DOHH2 (cell line): Measurements from ENCODE around the gene TAPBPL.

ENCODE experiments used
- H3F3A ChIP-seq: fragments of 200-600 bp; sonication (generic), shearing (Covaris generic); 2 replicates; pipeline ENCODE4 v1.6.0; 2016; ENCODE audit warnings: antibody characterized with exemption, mild to moderate bottlenecking; ENCODE audit not compliant: control insufficient read depth, insufficient read depth
- H3K27ac ChIP-seq: fragments of 200-600 bp; sonication (generic); 2 replicates; pipeline ENCODE4 v1.5.1; 2014; ENCODE audit warnings: low read depth, mild to moderate bottlenecking, low read length, moderate library complexity
- H3K27me3 ChIP-seq: fragments of 200-600 bp; sonication (generic); 2 replicates; pipeline ENCODE4 v1.6.1; 2014; ENCODE audit warnings: mild to moderate bottlenecking, low read length, mixed read lengths; ENCODE audit not compliant: control insufficient read depth
- H3K36me3 ChIP-seq: fragments of 200-600 bp; sonication (generic); 2 replicates; pipeline ENCODE4 v1.6.1; 2014; ENCODE audit warnings: mild to moderate bottlenecking, low read length, moderate library complexity, mixed read lengths; ENCODE audit not compliant: control insufficient read depth
- H3K4me1 ChIP-seq: fragments of 200-600 bp; sonication (generic); 2 replicates; pipeline ENCODE4 v1.6.1; 2014; ENCODE audit warnings: mild to moderate bottlenecking, low read length, mixed read lengths; ENCODE audit not compliant: control insufficient read depth
- H3K4me2 ChIP-seq: fragments of 200-600 bp; sonication (generic); 2 replicates; pipeline ENCODE4 v1.6.0; 2014; ENCODE audit warnings: mild to moderate bottlenecking, low read length, moderate library complexity
- H3K4me3 ChIP-seq: fragments of 200-600 bp; sonication (generic); 2 replicates; pipeline ENCODE4 v1.5.1; 2014; ENCODE audit warnings: mild to moderate bottlenecking, low read length, mixed read lengths
- H3K79me2 ChIP-seq: fragments of 200-600 bp; sonication (generic); 2 replicates; pipeline ENCODE4 v1.6.1; 2014; ENCODE audit warnings: mild to moderate bottlenecking, low read length, mixed read lengths; ENCODE audit not compliant: control insufficient read depth
- H3K9me2 ChIP-seq: fragments of 200-600 bp; sonication (generic); replicated peaks from 2 replicates; pipeline ENCODE4 v1.6.1; 2014; ENCODE audit warnings: mild to moderate bottlenecking, low read length, mixed read lengths; ENCODE audit not compliant: control insufficient read depth
- H3K9me3 ChIP-seq: fragments of 200-600 bp; sonication (generic); 2 replicates; pipeline ENCODE4 v1.6.1; 2014; ENCODE audit warnings: antibody characterized with exemption, low read length, mixed read lengths; ENCODE audit not compliant: control insufficient read depth, insufficient read depth
- H4K20me1 ChIP-seq: fragments of 200-600 bp; sonication (generic); 2 replicates; pipeline ENCODE4 v1.6.0; 2014; ENCODE audit warnings: low read depth, mild to moderate bottlenecking, antibody characterized with exemption, low read length, moderate library complexity; ENCODE audit not compliant: control insufficient read depth, insufficient read depth
- CTCF ChIP-seq: fragments of 200-600 bp; sonication (generic); IDR thresholded peaks from one replicate; pipeline ENCODE4 v1.5.1; 2014; ENCODE audit warnings: antibody characterized with exemption, mild to moderate bottlenecking, low read depth, low read length; ENCODE audit not compliant: poor library complexity, severe bottlenecking
- EZH2phosphoT487 ChIP-seq: fragments of 200-600 bp; sonication (generic); IDR thresholded peaks from 2 replicates; pipeline ENCODE4 v1.6.1; 2017; ENCODE audit warnings: borderline replicate concordance, mild to moderate bottlenecking, antibody characterized with exemption, low read length, moderate library complexity, mixed read lengths

TAPBPL gene

GRCh38 chr12:6420364-6420763, 31.5 kb upstream of the TAPBPL start:
- no peaks in the 10 kb centered on the region for H3K9me2 ChIP-seq
- no peak for TF ChIP-seq CTCF
- H3K4me1 ChIP-seq: peaks cover 35% of the 10 kb centered on the region
- H3K4me3 ChIP-seq: no peak overlapping the region
- no peaks in the 10 kb centered on the region for H3K36me3 ChIP-seq
- no peak overlapping the region for H3K4me2 ChIP-seq
- peaks cover 3% of the 10 kb centered on the region for H3K27me3 ChIP-seq
- no peaks in the 10 kb centered on the region for H3K79me2 ChIP-seq
- no peaks in the 10 kb centered on the region for H3K9me3 ChIP-seq
- peaks cover 12% of the 10 kb centered on the region for H3F3A ChIP-seq
- H4K20me1 ChIP-seq: no peaks in the 10 kb centered on the region
- no peak overlapping the region for H3K27ac ChIP-seq

- no peaks in the 10 kb centered on the region for H4K20me1 ChIP-seq
- H3K79me2 ChIP-seq: no peaks in the 10 kb centered on the region
- H3K9me3 ChIP-seq: no peaks in the 10 kb centered on the region
- H3K9me2 ChIP-seq: no peaks in the 10 kb centered on the region
- peaks cover 3% of the 10 kb centered on the region; the same call in 1 of the 2 replicates for H3K27me3 ChIP-seq
- TF ChIP-seq CTCF: peak; percentile 87
- TF ChIP-seq EZH2phosphoT487: no peak
- peak overlapping the region; percentile 98 for H3K27ac ChIP-seq
- H3F3A ChIP-seq: peaks cover 42% of the 10 kb centered on the region
- H3K4me1 ChIP-seq: peaks cover 55% of the 10 kb centered on the region
- H3K36me3 ChIP-seq: no peaks in the 10 kb centered on the region
- peak overlapping the region; percentile 60 for H3K4me3 ChIP-seq
- H3K4me2 ChIP-seq: peak overlapping the region; percentile 90
Observed at GRCh38 chr12:6423267-6424007, 28.4 kb upstream of the TAPBPL start.

- Histone ChIP-seq H3F3A (peaks cover 46% of the 10 kb centered on the region), H3K27me3 (peaks cover 3% of the 10 kb centered on the region; the same call in 1 of the 2 replicates), H3K79me2 (no peaks in the 10 kb centered on the region), H3K27ac (peak overlapping the region; percentile 98), H3K4me3 (peak overlapping the region; percentile 60), H3K4me1 (peaks cover 60% of the 10 kb centered on the region), H3K9me2 (no peaks in the 10 kb centered on the region), H4K20me1 (no peaks in the 10 kb centered on the region), H3K9me3 (no peaks in the 10 kb centered on the region), H3K4me2 (peak overlapping the region; percentile 90), H3K36me3 (no peaks in the 10 kb centered on the region)
- TF ChIP-seq EZH2phosphoT487: no peak
- TF ChIP-seq CTCF: no peak
Observed at GRCh38 chr12:6424008-6424347, 27.9 kb upstream of the TAPBPL start.
